NCI-H2081 (cell line): Measurements from ENCODE around the gene PKLR.
"Not testable (repeated sequence)": the region's sequence is repeated elsewhere in the genome, so short reads cannot be mapped to it uniquely, and the experiment has no call there.

Experiments
- DNase-seq, 2 experiments: peaks; one replicate each; lab custom pipeline; 2025; lab: John Stamatoyannopoulos, UW

PKLR gene

GRCh38 chr1:155301342-155301841, at the start of gene PKLR:
TSS of gene PKLR (minus strand) at chr1:155301438. CDS start at chr1:155301395, 43 bp downstream.
- DNase-seq = no peak

DNA sequence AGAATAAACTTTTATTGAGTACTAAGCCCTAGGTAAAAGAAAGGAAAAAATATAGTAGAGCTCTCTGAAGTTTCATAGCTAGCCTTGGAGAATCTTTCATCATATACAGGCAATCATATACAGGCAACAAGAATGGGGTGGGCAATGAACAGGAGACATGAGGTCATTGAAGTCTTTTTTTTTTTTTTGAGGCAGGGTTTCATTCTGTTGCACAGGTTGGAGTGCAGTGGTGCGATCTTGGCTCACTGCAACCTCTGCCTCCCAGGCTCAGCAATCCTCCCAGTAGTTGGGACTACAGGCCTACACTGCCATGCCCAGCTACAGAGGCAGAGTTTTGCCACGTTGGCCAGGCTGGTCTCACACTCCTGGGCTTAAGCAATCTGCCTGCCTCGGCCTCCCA, 41.6 kb upstream of the PKLR start:
- no peak for DNase-seq

DNA sequence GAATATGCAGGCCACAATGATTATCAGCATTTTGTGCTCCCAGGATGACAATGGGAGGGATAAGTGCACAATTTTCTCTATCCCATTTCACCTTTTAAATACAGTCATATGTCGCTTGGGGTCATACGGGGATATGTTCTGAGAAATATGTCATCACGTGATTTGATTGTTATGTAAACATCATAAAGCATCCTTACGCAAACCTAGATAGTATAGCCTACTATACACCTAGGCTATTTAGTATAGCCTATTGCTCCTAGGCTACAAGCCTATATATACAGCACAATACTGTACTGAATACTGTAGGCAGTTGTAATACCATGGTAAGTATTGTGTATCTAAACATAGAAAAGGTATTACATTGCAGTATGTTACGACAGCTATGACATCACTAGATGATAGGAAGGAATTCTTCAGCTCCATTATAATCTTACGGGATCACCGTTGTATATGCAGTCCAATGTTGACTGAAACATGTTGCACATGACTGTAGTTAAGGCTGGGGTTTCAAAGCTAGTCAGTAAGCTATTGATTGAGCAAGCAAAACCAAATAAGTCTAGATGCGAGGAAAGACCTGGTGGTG, 38.4 kb upstream of the PKLR start:
- no peak for DNase-seq

DNA sequence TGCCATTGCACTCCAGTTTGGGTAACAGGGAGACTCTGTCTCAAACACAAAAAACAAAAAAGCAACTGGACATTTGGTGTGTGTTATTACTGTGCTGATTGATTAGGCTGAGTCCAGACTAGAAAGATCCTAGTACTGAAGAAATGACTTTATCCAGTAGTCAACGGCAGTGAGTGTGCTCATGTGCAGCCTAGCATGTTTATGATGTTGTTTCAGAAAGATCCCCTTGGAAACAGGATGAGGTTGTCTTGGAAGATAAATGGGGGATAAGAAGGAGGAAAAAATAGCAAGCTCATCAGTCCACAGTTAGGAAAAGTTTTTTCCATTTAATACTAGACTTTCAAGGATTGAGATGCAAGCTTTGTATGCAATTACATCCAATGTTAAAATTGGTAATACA, 33.7 kb upstream of the PKLR start:
- no peak for DNase-seq

DNA sequence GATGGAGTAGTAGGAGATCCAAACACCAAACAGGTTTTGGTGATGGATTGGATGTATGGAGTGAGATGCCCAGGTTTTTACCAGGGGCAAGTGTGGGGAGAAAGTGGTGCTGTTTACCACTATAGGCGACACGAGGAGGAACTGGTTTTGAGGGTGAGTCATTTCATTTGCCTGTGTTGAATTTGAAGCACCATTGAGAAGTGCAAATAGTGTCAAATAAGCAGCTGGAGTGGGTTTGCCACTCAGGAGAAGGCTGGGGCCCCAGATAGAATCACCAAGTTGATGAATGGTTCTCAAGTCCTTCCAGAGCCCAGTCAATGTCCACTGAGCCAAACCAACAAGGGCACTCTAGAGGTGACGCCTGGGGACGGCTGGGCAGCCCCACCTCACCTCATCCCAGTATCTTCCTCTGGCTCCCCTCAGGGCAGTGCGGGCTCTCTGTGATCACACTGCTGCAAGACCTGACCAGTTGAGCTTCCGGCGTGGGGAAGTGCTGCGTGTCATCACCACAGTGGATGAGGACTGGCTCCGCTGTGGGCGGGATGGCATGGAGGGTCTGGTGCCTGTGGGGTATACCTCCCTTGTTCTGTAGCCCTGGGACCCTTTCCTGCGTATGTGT, 28.9 kb upstream of the PKLR start:
- DNase-seq = no peak

DNA sequence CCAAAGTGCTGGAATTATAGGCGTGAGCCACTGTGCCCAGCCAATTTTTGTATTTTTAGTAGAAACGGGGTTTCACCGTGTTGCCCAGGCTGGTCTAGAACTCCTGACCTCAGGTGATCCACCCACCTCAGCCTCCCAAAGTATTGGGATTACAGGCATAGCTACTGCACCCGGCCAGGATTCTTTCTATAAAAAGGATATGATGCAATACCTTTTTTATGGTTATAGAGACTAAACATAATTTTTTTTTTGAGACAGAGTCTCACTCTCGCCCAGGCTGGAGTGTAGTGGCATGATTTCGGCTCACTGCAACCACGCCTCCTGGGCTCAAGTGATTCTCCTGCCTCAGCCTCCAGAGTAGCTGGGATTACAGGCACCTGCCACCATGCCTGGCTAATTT, 27.6 kb upstream of the PKLR start:
- DNase-seq = not testable (repeated sequence)

DNA sequence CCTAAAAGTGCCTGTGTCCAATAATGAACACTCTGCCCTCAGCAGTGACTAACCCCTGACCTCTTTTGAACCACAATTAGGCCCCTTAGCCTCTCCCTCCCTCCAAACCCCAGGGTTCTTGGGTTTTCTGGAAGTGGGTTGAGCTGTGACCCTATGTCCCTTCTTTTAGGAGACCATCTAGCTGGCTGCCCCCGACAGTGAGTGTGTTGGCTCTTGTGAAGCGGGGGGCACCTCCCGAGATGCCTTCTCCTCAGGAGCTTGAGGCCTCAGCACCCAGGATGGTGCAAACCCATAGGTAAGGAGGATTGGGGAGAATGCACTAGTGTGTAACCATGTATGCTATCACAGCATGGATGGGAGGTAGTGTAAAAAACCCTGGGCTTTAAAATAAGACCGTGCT, 26.7 kb upstream of the PKLR start:
- no peak for DNase-seq

GRCh38 chr1:155326631-155327037, 25.4 kb upstream of the PKLR start:
- no peak for DNase-seq

GRCh38 chr1:155326020-155326526, 24.8 kb upstream of the PKLR start:
- no peak for DNase-seq

- no peak for DNase-seq
Observed at GRCh38 chr1:155325603-155325893, 24.3 kb upstream of the PKLR start.

- DNase-seq = peak; percentile 69 to 78
Observed at GRCh38 chr1:155324717-155325602, 23.7 kb upstream of the PKLR start.

DNA sequence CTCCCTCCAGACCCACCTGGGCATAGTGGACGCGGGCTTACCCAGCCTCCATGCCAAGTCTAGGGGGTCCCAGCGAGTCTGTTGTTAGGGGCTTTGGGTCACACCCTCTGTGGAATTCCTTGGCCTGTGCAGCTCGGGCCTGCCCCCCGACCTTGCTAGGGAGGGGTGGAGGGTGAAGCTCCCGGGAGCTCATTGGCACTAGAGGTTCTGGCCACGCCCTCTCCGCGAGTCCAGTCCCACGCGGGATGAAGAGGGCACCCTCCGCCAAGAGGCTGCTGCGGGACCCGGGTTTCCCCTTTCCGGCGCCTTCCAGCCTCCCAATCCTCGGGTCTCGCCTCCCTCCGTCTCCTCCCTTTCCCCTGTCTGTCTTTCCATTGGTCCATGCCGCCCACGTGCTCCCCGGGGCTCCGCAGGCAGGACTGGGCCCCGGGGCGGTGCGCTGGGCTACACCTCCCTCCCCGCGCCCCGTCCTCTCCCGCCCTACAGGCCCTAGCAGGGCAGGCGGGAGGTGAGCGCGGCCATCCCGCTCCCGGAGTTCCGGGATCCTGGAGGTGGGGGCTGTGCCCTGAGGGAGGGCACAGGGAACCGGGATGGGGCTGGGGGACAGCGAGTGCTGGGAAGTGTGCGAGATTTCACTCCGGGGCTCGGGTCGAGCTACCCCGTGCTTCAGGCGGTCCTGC, 22.9 kb upstream of the PKLR start:
- DNase-seq = peak; percentile 96 to 97

- DNase-seq = peak; percentile 61 to 82
Observed at GRCh38 chr1:155323729-155324036, 22.4 kb upstream of the PKLR start.

GRCh38 chr1:155322953-155323728, 21.9 kb upstream of the PKLR start:
- DNase-seq = peak; percentile 83 to 87

DNA sequence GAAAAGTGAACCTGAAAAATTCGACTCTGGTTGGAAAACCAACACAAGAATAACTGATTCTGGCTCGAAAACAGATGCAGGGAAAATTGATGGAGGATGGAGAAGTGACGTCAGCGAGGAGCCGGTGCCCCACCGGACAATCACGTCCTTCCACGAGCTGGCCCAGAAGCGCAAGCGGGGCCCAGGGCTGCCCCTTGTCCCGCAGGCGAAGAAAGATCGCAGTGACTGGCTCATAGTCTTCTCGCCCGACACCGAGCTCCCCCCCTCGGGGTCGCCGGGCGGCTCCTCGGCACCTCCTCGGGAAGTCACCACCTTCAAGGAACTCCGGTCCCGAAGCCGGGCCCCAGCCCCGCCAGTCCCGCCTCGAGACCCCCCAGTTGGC, 21.3 kb upstream of the PKLR start:
- DNase-seq = no peak

DNA sequence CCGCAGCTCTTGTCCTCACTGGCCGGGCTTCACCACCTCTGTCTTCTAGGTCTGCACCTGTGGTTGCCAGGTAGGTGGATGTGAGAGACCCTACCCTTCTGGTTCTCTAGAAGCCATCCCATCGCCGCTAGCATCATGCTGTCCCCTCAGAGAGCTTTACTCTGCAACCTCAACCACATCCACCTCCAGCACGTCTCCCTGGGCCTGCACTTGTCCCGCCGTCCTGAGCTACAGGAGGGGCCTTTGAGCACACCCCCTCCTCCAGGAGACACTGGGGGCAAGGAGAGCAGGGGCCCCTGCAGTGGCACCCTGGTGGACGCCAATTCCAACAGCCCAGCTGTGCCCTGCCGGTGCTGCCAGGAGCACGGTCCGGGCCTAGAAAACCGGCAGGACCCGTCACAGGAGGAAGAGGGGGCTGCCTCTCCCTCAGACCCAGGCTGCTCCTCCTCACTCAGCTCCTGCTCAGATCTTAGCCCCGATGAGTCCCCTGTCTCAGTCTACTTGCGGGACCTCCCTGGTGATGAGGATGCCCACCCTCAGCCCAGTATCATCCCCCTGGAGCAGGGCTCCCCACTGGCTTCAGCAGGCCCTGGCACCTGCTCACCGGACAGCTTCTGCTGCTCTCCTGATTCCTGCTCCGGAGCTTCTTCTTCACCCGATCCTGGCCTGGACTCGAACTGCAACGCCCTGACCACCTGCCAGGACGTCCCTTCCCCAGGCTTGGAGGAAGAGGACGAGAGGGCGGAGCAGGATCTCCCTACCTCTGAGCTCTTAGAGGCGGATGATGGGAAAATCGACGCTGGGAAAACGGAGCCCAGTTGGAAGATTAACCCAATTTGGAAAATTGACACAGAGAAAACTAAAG, 20.6 kb upstream of the PKLR start:
- DNase-seq = no peak

DNA sequence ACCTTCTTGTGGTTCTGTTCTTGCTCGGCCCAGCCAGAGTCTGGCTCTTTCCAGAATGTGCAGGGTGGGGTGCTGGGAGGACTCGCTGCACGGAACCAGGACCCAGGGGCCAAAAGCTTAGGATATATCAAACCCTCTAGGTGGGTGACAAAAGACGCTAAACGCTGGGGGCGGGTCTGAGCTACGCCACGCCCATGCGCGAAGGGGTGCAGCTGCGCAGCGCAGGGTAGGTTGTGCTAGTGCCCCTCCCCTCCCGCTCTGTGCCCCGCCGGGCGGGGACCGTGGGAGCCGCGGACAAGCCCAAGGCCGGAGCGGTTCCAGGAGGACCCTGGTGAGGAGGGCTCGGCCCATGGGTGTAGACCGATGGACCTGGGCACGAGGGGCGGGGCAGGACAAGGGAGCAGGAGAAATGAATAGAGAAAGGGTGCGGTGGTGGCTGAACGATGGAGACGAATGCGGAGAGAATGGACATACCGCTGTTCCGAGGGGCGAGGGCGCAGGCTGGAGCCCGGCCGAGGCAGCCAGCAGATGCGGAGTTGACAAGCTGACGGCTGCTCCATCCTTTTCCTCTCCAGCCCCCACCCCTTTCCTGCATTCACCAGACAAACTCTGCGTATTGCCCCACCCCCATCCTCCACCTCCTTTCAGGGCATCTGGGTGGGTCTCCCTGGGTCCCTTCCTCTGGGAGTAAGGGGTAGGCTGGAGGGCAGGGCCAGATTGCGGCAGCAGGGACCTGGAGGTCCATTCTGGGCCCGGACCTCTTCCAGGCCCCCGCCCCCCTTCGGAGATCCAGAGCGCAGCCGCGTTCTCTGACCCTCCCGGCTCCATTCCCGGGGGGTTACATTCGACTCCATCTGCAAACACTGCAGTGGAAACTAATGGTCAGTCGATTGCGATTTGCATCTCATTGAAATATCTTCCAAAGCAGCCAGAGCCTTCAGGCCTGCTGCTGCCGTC, 19.7 kb upstream of the PKLR start, which contains the start of gene RUSC1:
RUSC1 (plus strand) TSS at position 234 of the 957 bp plus-strand sequence. CDS start 880 bp downstream, outside the sequence.
- DNase-seq = peak; percentile 70 to 75

DNA sequence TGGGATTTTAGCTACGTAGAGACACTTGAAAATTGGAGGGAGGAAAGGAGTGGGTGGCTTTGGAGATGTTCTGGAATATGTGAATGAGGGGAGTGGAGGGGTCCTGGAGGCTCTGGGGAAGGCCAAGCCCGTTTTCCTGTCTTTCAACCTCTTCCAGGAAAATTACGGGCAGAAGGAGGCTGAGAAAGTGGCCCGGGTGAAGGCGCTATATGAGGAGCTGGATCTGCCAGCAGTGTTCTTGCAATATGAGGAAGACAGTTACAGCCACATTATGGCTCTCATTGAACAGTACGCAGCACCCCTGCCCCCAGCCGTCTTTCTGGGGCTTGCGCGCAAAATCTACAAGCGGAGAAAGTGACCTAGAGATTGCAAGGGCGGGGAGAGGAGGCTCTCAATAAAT, 19.0 kb upstream of the PKLR start:
- no peak for DNase-seq

- no peak for DNase-seq
Observed at GRCh38 chr1:155319536-155319935, 18.3 kb upstream of the PKLR start.
